NCI-H69 (cell line): ENCODE results near the gene PTCD1.
"Not testable (repeated sequence)": the region's sequence is repeated elsewhere in the genome, so short reads cannot be mapped to it uniquely, and the experiment has no call there.

ENCODE experiments used
- DNase-seq: peaks from one replicate; lab custom pipeline; 2025; lab: John Stamatoyannopoulos, UW

Gene PTCD1

GRCh38 chr7:99407872-99408378, 30.7 kb downstream of the PTCD1 start:
- peak; percentile 59 for DNase-seq

DNA sequence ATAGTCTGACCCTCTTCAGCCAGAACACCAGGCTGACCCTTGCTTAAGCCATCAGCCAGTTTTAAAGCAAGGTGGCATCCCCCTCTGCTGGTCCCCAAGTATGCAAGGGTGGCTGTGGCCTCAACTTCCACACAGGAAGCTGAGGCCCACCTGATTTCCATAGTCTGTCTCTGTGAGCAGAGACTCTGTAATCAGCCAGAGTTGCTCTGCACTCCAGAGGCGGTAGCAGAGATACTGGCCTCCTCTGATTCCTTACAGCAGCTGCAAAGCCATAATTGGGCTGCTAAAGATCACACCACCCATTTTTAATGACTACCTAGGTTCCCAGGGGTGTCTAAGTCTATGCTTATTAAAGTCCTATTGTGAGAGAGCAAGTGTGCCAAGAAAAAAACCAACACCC, 32.0 kb downstream of the PTCD1 start:
- DNase-seq, result peak; percentile 70

DNA sequence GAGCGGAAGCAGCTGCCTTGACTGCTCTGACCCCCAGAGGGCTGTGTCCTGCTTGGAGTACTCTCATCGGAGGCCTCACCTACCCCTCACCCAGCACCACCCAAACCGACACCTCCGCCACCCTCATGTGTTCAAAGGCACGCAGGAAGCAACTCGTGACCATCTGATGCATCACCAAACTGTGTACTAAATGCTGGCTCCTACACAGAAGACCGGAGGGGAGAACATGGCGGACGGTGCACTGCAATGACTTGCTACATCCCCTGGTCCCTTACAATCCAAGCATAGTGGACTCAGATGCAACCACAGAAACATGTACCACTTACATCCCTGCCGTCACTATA, 33.6 kb downstream of the PTCD1 start:
- DNase-seq, result no peak

DNA sequence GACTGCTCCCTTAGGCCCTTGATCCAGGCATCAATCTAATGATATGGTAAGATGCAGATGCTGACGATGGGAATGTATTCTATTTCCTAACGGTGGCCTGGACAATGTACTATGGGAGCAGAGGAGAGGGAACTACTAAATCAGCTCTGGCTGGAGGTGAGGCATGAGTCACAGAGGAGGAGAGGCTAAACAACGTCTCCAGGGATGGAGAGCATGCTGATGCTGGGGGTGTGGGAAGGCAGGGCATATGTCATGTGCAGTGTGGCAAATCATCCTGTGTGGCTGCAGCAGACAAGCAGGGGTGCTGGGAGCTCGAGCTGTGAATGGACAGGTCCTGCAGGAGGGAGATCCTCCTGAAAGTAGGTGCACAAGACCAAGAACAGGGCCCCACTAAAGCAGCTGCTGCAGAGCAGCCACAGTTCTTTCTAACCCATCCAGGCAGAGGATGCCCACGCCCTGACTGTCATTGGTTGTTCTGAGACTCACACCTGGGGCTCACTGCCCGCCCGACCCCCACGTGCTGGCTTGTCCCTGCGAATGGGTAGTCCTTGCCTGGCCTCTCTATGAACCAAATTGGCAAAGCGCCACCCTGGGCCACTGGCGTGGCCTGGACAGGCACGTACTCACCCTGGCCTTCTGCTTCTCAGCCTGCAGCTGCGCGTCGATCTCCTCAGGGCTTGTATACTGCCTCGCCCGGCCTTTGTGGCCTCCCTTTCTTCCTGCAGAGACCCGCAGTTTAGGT, 34.2 kb downstream of the PTCD1 start:
- DNase-seq, result no peak

DNA sequence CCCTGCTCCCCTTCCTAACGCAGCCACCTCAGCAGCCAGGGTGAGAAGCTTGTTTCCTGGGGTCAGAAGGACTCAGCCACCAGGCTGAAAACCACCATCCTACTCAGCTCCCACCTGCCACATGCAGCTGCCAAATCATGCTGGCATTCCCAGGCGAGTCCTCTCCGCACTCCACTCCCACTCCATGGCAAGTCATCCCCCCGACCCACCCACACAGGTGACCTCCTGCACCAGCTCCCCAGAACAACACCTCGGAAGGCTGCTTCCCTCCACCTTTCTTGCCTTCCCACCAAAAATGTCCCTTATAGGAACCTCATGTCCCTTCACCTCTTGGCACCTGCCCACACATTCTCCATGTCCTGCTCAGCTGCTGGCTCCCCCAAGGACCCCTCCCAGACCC, 34.8 kb downstream of the PTCD1 start:
- no peak for DNase-seq

DNA sequence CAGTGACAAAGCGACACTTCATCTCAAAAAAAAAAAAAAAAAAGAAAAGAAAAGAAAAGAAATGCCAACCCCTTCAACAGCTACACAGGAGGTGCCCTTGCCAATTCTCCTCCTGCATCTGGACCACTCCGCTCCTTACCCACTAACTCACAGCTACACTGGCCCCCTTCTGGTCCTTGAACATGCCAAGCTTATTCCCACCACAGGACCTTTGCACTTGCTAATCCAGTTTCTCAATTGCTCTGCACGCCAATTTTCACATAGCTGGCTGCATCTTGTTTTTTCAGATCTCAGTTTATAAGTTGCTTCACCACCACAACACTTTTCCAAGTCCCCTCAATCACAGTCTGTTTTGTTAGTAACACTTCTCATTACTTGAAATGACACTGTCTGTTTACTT, 35.7 kb downstream of the PTCD1 start:
- no peak for DNase-seq

DNA sequence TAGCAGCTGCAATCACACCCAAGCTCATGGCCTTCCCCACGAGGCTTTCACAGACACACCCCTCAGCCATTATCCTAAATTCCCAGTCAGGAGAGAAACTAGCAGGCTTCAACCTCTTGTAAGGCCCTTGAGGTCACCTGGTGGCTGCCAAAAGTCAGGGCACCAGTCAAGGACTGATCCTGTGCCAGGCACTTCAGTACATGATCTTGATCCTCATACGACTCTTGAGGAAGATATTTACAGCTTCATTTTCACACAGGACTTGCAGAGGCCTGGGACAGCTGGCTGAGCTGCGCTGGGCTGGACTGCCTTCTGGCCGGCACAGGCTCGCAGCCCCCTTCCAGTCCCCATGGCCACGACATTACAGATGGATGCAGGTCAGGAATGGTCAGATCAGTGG, 39.0 kb downstream of the PTCD1 start:
- no peak for DNase-seq

GRCh38 chr7:99398891-99399445, 39.6 kb downstream of the PTCD1 start:
- no peak for DNase-seq

DNA sequence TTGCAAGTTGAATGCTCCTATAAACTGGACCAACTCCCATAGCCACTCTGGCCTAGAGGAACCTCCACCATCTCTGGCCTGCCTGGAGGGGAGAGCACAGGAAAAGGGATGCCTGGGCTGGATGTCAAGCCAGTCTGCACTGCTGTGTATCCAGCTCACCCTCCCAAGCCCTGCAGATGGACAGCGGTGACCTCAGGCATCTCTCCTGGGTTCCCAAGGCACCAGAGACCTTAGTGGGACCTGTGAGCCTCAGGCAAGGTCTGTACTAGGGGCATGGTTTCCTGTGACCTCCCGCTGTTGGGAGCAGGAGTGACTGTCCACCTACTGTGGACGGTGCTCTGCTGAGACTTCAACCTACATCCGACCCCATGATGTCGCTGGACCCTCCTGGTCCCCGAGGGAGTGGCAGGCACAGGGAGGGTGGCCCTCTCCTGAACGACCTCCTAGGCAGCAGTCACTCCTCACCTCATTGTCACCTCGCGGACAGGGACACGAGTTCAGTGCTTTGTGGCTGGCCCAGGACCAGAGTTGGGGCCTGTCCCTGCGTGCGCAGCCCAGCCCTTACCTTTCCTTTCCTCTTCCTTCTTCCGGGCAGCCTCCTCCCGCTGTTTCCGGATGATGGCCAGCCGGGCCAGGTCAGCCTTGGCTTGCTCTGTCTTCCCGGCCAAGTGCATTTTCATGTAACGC, 41.2 kb downstream of the PTCD1 start:
- no peak for DNase-seq

DNA sequence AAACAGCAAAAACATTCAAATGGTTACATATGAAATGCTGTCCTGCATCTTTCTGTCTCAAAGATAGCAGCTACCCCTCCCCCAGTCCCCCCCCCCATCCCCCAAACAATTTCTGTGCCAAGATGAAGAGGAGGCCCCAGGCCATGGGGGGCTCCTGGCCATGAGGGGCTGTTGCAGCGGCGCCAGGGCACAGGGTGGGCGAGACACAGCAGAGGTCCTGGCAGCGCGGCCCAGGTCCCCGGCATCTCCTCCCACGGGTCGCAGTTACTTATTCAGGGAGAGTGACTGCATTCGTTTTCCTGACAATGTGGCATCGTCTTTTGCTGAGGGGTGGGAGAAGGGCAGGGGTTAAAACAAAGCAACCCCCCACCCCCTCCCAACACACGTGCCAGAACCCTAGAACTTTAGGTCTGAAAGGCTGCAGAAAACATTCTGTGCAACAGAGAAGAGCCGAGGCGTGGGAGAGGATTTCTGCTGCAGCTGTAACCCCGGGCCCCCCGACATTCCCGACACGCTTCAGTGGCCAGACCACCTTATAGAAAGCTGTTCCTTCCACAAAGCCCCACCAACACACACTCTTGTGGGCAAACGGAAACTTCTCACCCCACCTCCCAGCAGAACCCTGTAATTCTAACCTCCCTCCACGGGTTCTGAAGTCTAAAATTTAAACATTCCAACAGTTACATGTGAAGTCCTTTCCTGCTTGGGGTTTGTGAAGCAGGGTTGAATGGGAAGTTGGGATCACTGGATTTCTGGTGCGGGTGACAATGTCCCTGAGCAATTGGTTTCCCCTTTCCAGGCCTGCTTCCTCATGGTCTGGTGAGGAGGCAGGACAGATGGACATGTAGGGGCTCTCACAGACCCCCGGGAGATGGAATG, 41.9 kb downstream of the PTCD1 start:
- no peak for DNase-seq

DNA sequence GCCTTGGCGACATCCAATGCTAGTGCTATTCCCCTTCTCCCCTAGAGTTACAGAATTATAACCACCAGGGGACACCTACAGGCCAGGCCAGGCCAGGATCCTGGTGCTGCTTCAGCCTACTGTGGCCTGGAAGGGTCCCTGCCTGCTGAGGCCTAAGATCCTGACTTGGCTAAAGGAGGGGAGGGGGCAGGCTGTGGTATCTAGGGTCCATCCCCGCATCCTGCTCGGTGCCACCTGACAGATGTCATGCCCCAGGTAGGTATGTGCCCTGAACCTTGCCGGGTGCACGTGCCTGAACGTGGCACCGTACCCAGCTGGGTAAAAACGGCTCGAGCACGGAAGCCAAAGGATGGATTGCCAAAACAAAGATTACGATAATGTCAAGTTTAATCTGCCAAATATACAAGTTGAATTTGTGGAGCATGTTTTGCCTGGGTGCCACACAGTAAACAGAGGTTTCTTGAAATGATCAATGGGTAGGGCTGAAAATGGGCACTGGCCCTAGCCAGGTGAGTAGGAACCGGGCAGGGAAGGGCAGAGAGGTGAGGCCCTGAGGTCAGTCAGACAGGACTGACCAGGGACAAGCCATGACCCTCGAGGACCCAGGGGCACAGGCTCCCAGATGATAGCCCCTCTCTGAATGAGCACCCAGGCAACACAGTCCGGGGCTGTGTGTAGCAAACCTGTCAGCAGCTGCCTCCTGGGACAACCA, 42.8 kb downstream of the PTCD1 start:
- DNase-seq, result no peak

- DNase-seq, result no peak
These were observed 44.5 kb downstream of the PTCD1 start for GRCh38 chr7:99394188-99394502.

GRCh38 chr7:99393355-99394187, 45.0 kb downstream of the PTCD1 start:
- DNase-seq, result peak; percentile 85

DNA sequence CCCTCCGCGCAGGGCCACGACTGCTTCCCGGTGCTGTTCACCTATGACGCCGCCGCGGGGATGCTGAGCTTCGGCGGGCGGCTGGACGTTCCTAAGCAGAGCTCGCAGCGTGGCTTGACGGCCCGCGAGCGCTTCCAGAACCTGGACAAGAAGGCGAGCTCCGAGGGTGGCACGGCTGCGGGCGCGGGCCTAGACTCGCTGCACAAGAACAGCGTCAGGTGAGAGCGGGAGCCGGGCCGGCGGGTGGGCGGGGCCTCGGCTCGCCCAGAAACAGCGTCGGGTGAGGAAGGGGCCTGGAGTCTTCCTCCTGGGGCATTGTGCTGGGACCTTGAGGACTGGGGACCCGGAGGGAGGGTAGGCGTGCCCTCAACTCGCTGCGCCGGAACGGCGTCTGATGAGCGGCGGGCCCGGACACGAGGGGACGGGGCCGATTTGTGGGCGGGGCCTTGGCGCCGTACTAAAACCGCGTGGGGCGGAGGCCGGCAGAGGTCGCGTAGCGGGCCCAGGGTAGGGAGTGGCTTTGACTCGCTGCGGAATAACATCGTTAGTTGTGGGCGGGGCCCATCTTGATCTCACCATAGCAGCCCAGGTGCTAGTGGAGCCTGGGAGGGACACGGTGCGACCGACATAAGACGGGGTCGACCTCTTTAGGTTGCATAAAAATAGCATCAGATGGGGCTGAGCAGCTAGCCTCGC, 45.8 kb downstream of the PTCD1 start:
- peak; percentile 94 for DNase-seq

- peak; percentile 50 for DNase-seq
These were observed 46.6 kb downstream of the PTCD1 start for GRCh38 chr7:99392046-99392445.

DNA sequence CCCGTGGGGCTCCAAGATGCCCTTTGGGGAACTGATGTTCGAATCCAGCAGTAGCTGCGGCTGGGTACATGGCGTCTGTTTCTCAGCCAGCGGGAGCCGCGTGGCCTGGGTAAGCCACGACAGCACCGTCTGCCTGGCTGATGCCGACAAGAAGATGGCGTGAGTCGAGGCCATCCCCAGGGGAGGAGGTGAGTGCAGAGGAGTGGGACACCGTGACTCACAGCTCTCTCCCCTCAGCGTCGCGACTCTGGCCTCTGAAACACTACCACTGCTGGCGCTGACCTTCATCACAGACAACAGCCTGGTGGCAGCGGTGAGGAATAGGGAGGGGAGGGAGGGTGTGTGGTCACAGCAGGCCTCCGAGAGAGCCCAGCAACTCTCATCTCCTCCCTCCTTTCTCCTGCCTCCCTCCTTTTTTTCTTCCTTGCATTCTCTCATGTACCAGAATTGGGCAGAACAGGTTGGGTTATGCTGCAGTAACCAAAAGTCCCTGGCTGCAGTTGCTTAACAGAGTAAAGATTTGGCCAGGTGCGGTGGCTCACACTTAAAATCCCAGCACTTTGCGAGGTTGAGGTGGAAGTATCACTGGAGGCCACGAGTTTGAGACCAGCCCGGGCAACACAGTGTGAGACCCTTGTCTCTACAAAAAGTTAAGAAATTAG, 47.5 kb downstream of the PTCD1 start:
- DNase-seq, result peak; percentile 20

DNA sequence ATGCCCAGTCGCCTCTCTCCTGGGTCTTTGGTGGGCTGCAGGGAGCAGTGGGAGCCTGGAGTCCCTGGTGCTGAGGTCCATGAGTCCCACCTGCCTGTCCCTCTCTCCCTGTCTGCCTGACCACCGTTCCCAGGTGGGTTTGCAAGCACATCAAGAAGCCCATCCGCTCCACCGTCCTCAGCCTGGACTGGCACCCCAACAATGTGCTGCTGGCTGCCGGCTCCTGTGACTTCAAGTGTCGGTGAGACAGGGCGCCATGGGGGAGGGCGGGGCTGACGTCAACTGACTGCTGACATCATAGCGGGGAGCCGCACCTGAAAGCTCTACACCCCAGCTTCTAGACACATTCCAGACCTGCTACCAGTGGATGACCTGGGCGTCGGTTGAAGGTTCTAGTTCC, 48.8 kb downstream of the PTCD1 start:
- DNase-seq, result no peak

- no peak for DNase-seq
These were observed 50.7 kb downstream of the PTCD1 start for GRCh38 chr7:99387912-99388311.

DNA sequence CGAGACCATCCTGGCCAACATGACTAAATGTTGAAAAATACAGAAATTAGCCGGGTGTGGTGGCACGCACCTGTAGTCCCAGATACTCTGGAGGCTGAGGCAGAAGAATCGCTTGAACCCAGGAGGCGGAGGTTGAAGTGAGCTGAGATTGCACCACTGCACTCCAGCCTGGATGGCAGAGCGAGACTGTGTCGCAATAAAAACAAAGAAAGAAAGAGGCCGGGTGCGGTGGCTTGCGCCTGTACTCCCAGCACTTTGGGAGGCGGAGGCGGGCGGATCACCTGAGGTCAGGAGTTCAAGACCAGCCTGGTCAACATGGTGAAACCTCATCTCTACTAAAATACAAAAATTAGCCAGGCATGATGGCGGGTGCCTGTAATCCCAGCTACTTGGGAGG, 51.4 kb downstream of the PTCD1 start:
- DNase-seq, result not testable (repeated sequence)
